Ecto neural progenitor cell (in vitro differentiated cells): ENCODE data around the gene PADI3.

Experiments
- DNase-seq: peaks from one replicate; pipeline ENCODE4 v3.0.0-alpha.2; 2018; ENCODE audit warnings: low spot score

Gene PADI3

DNA sequence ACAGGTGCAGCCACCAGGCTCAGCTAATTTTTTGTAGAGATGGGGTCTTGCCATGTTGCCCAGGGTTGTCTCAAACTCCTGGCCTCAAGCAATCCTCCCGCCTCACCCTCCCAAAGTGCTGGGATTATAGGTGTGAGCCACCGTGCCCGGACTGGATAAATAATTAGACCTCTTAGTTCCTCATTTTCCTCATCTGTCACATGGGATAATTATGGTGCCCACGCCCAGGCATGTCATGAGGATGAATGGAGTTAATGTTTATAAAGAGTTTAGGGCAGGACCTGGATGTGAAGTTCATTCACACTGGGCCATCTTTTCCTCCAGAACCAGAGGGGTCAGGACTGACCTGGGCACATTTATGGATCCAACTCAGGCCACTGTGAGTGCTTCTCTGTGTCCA is 23.7 kb downstream of the PADI3 start:
- no peak for DNase-seq

DNA sequence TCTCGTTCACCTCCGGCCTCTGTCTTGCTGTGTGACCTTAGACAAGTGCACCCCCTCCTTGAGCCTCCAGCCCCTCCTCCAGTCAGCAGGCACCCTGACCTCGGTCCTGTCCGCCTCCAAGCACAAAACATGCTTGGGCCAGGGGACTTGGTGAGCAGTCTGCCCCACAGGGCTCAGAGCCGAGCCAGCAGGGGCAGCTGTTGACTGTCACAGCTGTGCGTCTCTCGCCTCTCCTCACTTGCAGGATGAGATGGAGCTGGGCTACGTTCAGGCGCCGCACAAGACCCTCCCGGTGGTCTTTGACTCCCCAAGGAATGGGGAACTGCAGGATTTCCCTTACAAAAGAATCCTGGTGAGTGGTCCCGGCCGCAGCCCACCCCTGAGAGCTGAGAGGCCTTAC is 24.2 kb downstream of the PADI3 start:
- DNase-seq = no peak

DNA sequence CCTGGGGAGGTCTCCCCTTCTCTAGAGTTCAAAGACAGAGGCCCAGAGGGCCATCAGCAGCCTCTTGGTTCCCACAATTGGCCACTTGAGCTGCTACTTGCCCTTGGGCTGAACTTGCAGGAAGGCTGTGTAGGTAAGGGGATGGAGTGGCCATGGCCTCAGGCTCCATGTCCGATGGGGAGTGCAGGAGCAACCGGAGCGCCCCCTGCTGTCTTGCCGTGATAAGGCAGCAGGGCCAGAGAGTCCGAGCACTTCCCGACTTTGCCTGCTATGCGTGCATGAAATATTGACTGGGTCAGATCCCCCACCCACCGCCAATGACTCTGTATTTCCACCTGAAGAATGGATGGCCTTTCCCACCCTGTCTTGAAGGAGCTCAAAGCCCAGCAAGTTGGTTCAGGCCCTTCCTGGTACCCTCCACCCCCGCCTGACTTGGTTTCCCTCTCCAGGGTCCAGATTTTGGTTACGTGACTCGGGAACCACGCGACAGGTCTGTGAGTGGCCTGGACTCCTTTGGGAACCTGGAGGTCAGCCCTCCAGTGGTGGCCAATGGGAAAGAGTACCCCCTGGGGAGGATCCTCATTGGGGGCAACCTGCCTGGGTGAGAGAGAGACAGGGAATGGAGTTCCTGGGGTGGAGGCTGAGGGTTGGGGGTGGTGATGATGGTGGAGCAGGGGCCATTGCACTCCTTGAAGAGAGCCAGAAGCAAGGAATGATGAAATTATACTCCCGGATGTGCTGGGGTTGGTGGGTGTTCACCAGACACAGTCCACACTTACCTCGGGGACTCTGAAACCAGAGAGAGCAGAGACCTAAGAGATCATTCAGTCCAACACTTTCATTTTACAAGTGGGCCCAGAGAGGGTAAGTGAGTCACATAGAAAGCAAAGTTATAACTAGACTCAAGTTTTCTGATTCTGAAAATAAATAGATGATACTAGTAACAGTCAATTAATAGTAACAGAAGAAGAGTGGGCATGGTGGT is 25.6 kb downstream of the PADI3 start:
- peak; percentile 80 for DNase-seq

DNA sequence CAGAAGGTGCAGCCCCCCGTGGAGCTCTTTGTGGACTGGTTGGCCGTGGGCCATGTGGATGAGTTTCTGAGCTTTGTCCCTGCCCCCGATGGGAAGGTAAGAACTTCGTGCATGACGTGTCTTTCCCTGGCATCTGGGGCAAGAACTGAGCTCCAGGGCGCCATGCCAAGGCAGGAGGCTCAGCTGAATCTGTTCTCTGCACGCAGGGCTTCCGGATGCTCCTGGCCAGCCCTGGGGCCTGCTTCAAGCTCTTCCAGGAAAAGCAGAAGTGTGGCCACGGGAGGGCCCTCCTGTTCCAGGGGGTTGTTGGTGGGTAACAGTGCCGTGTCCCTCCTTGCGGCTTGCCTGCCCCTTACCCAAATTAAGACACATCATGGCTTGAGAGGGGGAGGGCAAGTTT is 27.7 kb downstream of the PADI3 start:
- no peak for DNase-seq

DNA sequence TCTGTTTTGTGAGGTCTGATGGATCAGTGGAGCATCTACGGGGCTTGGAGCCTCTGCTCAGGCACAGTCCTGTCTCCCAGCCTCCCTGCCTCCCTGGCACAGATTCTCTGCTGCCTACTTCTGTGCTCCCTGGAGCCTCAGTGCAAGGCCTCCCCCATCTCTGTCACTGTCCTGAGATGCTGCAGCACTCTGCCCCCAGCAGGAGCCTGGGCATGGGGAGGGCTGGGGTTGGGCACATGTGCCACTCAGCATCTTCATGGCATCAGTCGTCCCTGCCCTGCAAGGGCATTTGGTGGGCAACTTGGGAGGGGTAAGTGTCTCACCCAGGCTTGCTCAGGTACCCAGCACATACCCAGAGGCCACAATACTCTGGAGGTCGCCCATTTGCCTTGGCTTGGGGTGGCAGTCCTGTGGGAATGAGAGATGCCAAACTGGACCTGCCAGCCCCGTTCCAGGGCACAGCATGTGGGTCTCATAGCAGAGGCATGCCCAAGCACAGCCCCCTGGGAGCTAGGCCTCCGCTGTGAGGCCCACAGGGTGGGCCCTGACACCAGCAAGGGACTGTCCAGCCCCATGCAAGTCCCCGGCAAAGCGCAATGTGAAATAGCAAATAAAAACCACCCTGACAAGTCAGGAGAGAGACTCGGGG is 28.7 kb downstream of the PADI3 start:
- no peak for DNase-seq

DNA sequence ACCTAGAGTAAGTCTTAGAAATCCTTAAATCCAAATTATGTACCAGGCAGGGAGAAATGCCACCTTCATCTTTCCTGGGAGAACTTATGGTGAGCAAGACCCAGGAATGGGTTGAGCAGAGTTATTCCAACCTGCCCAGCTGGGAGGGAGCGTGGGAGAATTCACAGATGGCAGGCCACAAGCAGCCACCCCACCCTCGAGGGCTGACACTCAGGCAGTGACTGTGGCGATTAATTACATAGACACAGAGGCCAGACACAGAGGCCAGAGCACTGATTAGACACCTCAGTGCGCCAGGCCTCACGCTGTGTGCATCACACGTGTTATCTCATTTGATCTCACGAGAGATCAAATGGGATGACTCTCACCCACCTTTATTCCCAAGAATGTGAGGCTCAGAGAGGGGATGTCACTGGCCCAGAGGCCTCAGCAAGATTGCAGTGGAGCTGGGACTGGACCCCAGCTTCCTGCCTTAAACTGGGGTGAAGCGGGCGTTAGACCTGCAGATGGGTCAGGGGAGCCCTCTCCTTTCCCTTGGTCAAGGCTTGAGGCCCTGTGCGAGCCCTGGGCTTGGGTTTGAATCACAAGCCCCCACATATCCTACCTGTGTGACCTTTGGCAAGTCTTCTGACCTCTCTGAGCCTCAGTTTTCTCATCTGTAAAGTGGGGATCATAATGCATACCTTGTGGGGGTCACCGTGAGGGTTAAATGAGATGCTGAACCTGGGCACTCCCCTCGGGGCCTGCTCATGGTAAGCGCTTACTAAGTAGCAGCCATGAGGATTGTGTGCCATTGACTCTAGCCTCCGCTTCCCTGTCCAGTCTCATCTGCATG is 30.3 kb downstream of the PADI3 start:
- DNase-seq = no peak

DNA sequence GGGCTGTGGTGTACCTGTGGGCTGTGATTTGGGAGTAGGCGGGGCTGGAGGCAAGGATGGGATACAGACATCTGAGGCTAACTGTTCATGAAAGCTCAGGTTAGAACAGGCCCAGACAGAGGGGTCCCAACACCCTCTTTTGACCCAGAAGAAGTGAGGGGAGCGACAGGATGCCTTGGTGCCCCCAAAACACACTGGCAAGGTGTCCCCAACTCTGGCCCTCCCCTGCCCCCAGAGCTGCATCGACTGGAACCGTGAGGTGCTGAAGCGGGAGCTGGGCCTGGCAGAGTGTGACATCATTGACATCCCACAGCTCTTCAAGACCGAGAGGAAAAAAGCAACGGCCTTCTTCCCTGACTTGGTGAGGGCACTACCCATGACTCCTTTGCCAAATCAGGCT is 31.5 kb downstream of the PADI3 start:
- DNase-seq = no peak

DNA sequence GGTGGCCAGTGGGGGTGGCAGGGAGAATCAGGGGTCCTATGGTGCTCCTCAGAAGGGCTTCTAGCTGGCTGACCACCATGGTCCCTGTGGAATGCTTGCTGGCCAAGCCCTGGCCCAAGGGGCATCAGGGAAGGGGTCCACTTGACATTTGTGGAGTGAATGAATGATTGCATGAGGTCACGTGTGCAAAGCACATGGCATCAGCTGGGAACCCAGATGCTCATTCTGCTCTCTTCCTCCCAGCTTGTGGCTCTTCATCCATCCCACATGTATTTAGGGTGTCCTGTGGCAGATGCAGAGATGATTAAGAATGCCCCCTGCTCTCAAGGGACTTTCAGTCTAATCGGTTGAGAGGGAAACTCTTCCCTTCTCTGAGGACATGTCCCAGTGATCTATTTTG is 32.0 kb downstream of the PADI3 start:
- no peak for DNase-seq

DNA sequence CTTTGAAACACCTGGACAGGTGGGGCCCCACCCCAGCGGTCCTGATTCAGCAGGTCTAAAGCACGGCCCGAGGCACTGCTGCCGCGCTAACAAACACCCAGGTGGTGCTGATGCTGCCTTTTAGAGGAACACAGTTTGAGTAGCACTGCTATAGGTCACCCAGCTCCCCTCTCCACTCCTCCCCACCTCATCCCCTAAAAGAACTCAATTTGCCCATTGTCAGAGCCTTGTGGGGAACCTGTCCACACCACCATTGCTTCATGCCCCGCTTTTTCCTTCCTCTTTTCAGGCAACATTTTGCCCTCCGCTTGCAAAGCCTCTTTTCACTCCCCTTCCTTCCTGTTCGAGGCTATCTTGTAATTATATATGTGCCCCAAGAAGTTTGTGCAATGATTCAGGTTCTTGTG is 32.9 kb downstream of the PADI3 start:
- no peak for DNase-seq

DNA sequence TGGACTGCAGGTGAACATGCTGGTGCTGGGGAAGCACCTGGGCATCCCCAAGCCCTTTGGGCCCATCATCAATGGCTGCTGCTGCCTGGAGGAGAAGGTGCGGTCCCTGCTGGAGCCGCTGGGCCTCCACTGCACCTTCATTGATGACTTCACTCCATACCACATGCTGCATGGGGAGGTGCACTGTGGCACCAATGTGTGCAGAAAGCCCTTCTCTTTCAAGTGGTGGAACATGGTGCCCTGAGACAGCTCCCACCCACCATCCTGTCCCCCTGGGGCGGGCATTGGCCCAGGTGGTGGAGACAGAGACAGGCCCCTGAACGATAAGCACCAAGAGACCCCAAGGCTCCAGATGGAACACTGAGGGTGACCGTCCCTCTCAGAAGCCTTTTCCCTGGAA is 33.9 kb downstream of the PADI3 start:
- no peak for DNase-seq

DNA sequence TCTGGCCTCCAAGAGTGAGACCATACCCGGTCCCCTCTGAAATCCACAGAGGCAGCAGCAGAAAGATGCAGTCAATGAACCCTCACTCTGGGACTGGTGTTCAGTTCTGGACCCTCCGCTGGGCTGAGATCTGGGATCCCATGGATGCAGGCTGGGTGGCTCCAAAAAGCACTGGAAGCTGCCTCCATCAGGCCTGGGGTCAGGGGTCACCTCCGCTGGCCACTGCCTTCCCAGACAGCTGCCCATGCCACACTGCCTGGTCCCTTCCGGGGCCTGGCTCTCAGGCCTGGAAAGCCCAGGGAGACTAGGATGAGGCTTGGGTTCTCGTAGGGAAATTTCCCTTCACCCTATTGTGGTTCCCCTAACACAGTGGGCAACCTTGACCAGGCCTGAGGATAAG is 37.7 kb downstream of the PADI3 start:
- no peak for DNase-seq

DNA sequence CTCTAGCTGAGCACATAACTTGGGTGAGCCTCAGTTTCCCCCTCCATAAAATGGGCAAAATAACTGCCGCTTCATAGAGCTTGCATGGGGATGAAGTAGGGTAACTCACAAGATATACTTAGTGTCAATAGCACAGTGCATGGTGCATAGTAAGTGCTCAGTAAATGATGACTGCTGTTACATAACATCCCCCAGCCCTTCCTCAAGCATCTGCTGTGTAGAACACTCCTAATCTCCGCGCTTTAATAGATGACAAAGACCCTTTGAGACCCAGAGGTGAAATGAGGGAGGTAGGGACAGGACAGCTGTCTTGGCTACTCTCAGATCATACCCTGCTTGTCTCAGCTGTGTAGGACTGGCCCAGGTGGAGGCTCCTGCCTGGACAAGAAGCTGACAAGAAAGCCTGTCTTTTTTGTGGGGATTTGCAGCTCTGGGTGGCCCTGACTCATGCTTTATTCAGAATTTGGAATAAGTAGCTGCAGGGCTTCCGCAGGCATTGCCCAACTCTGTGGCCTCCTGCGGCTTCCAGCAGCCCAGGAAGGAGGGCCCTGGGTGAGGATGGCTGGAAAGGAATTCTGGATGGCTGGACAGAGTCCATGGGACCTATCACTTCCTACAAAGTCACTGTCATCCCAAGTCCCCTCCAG is 38.4 kb downstream of the PADI3 start:
- no peak for DNase-seq

DNA sequence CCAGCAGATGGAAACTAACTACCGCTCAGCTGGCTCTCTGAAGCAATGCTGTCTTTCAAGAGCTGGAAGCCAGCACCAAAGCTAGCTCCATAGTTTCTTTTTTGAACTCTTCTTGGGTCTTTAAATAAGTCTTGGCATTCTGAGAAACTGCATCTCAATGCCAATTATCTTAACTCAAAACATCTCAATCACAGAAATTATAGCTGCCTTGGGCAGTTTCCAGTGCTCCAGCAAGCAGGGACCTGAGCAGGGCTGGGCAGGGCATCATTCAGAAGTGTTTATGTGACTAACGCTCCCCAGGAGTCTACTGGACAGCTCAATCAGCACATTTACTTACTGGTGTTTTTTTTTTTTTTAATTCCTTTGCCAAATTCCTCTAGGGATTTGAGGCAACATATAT is 40.8 kb downstream of the PADI3 start:
- no peak for DNase-seq

DNA sequence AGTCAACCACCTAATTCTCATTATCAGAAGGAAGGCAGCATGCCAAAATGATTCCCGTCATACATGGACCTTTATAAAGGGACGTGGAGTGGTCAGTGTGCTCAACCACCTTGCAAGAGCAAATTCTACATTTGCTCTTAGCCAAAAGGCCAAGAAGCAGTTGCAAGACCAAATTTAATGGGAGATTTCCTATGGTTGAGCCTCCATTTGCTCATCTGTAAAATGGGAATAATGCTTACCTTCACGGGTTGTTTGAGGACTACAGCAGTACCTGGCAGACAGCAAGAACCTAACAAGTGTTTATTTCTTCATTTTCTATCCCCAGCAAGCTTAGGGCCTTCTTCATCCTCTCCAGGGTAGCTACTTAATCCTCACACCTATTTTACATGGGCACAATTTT is 41.7 kb downstream of the PADI3 start:
- no peak for DNase-seq

DNA sequence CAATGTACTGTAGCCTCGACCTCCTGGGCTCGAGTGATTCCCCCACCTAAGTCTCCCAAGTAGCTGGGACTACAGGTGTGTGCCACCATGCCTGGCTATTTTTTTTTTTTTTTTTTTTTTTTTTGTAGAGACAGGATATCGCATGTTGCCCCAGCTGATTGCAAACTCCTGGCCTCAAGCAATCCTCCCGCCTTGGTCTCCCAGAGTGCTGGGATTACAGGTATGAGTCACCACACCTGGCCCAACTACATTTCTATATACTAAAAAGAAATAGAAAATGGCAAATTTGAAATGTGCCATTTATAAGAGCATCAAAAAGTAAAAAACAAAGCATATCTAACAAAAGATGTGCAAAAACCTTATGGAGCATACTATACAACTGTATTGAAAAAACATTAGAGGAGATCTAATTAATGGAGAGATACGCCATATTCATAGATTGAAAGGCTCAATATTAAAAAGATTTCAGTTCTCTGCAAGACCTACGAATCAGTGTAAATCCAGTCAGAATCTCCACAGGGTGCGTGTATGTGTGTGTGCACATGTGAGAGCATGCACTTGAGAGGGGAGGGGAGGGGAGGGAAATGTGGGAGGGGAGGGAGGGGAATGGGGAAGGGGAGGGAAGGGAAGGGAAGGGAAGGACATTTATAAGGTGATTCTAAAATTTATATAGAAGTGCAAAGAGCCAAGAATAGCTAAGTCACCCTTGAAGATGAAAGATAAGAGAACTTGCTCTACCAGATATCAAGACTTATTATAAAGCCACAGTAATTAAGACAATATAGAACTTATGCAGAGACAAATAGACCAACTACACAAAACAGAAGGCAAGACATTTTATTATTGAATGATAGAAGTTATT is 43.6 kb downstream of the PADI3 start:
- DNase-seq = no peak

DNA sequence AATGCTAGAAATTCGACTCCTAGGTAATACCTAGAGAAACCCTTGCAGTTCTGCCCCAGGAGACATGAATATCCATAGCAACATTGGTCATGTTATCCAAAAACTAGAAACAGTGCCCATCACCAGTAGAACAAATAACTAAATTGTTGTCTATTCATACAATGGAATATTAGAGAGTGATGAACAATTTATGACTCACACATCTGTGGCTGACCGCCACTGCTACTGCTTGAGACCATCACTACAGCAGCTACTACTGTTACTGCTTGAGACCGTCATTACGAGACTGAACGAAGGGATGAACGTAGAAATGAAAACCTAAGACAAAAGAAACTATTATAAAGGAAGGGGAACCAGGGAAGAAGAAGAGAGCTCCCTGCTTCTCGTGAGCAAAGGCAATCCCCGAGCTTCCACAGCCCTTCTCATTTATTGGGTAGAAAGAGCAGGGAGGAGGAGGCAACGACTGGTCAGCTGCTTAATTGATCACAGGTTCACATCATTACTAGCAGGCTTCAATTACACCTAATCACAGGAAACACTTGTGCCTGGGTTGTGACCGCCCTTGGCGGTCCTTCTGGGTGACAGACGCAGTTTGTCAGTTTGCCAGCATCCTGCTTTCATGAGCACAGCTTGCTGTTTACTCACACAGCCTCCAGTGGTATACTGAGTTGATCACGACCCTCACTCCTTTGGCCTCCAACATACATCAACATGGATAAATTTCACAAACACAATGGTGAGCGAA is 45.0 kb downstream of the PADI3 start:
- no peak for DNase-seq

DNA sequence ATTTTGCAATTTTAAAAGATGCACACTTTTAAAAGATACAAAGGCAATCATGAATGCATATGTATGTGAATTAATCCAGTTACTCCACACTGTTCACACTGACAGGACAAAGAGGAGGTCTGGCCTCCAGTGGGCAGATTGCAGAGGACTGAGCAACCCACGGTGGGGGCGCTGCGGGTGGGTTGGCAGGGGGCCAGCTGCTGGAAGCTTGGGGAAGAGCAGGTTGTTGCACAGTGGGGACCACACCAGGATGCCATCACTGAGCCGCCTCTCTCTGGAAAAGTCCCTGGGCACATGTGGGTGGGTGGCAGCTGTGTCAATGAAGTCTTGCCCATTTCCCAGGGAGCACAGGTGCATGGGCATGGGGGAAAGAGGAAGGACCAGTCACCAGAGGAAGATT is 46.4 kb downstream of the PADI3 start:
- DNase-seq = no peak

DNA sequence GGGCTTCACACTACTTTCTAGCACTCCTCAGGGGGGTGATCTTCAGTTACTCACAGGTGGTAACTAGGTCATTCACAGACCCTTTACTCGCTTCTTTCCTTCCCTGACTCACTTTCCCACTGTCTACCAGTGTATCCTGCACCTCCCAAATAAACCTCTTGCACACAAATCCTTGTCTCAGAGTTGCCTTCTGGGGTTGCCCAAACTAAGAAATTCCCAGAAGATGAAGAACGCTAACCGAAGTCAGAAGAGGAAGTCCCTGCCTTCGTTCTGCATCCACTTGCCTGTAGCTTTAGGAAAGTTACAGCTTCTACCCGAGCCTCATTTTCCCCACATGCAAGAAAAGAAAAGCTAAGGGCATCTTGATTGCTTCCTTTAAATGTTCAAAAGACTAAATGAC is 47.2 kb downstream of the PADI3 start:
- DNase-seq = no peak

DNA sequence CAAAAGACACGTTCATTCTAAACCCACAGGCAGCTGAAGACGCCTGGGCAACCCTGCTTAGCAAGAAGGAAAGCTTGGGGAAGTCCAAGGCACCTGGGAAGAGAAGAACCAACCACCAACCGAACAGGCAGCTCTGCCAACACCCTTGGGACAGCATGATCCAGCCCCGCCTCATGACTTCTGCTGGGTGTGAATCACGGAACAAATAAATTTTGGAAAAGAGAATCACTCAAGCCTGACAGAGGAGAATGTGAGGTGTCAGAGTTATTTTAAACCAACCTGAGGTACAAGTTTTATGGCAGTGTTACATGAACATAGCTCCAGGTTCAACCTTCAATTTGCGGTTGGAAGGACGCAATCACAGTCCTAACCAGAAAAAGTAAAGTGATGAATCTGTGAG is 49.1 kb downstream of the PADI3 start:
- DNase-seq = no peak

DNA sequence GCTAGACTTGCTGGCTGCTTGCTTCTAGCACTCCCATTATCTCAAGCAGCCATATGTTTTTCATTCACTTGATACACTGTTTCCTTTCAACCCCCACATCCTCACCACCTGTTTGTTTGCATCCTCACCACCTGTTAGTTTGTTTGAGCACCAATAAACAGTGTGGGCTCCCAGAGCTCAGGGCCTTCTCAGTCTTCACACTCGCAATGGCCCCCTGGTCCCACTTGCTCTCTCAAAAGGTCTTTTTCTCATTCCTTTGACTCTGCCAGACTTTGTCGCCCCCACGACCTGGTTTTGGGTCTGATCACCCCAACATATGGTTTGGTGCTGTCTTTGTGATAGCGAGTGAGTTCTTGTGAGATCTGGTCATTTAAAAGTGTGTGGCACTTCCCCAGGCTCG is 52.9 kb downstream of the PADI3 start:
- no peak for DNase-seq
